ENCODE measurements around the gene SEMA3B.

SEMA3B gene

GRCh38 chr3:50294089-50294488 is 25.1 kb downstream of the SEMA3B start:
- no peak for DNase-seq
- Histone ChIP-seq H3K27me3 (replicated peaks) (no peaks in the 10 kb centered on the region), H3K36me3 (replicated peaks) (peaks cover 11% of the 10 kb centered on the region), H3K27ac (no peak overlapping the region), H3K4me3 (ENCODE audit: low read depth, low read length) (no peak overlapping the region)
- no peak for TF ChIP-seq CTCF (IDR thresholded peaks at IDR 0.05; ENCODE audit: low read depth, low read length, missing control alignments)
- in situ Hi-C loops (cut with HindIII; ENCODE audit: low pct_ligation_motif_present, low sequenced_read_pairs): no loop called here

DNA sequence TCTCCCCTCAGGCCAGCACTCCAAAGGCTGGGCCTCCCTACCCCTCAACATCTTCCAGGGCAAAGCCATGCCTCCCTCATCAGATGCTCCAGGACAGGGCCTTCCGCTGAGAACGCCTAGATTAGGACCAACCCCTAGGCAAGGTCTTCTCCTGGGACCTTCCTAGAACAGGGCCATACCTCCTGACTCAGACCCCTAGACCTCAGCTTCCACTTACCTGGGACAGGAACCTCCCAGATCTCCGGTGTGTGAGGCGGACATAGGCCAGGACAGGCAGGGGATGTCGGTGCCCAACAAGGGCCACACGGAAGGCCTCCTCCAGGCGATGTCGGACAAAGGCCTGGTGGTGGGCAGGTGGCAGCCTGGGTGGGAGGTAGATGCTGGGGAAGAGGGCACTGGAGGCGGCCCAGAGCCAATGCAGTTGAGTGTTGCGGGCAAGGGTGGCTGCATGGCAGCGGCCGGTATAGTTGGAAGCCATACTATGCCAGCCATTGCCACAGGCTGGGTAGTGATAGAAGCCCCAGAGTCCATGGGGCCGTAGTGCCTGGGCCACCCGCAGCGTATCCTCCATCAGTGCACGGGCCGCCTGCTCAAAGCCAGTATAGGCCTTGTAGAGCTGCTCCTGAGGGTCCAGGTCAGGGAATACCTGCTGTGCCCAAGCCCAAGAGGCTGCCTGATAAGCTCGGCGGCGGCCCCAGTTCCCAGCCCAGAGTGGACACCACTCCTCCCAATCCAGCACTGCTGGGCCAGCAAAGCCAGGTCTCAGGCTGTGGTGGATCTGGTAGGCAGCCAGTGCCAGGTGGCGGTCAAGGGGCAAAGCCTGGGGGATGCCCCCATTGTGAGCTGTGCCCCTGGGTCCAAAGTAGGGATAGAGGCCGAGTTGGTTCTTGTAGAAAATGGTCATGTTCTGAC is 25.8 kb downstream of the SEMA3B start:
- Histone ChIP-seq H3K27me3 (replicated peaks) (no peaks in the 10 kb centered on the region), H3K27ac (no peak overlapping the region), H3K36me3 (replicated peaks) (peaks cover 6% of the 10 kb centered on the region), H3K4me3 (ENCODE audit: low read depth, low read length) (no peak overlapping the region)
- in situ Hi-C loops (cut with HindIII; ENCODE audit: low pct_ligation_motif_present, low sequenced_read_pairs): no loop called here
- TF ChIP-seq CTCF (IDR thresholded peaks at IDR 0.05; ENCODE audit: low read depth, low read length, missing control alignments): no peak
- no peak for DNase-seq

DNA sequence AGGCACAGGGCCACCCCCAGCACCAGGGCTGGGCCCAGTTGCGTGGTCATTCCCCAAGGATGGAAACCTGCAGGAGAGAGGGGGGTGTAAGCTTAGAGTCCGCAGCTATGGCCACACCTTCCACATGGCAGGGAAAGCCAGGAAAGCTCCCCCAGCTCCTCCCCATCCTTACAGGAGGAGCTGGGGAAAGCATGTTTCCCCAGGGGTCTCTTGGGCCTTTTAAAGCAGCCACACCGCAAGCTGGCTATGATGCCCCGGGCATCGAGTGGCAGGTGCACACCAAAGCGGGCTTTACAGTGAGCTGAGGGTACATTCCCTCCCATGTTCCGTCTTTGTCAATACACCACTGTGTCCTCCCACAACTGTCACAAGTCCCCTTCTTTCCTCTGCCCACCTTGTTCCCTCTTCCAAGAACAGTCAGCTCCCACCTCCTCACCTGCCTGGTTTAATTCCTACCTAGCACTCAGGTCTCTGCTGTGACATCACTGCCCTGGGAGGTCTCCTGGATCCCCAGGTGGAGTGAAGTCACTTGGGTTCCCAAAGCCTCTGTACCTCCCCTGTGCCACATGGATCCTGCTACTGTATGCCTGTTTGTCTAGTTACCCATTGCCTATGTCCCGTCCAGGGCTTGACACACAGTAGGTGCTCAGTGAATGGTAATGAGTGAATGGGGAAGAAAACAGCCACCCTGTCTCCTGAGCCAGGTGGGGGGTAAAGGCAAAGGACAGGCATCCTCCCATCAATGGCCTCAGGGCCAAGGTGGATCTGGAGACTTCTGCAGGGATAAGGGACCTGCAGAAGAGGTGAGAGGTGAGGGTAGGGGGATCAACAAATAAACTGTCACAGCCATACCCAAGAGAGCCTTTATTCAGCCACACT is 26.8 kb downstream of the SEMA3B start:
- Histone ChIP-seq H3K4me3 (ENCODE audit: low read depth, low read length) (no peak overlapping the region), H3K27ac (no peak overlapping the region), H3K36me3 (replicated peaks) (no peaks in the 10 kb centered on the region), H3K27me3 (replicated peaks) (no peaks in the 10 kb centered on the region)
- DNase-seq: no peak
- no peak for TF ChIP-seq CTCF (IDR thresholded peaks at IDR 0.05; ENCODE audit: low read depth, low read length, missing control alignments)
- in situ Hi-C loops (cut with HindIII; ENCODE audit: low pct_ligation_motif_present, low sequenced_read_pairs): no loop called here

DNA sequence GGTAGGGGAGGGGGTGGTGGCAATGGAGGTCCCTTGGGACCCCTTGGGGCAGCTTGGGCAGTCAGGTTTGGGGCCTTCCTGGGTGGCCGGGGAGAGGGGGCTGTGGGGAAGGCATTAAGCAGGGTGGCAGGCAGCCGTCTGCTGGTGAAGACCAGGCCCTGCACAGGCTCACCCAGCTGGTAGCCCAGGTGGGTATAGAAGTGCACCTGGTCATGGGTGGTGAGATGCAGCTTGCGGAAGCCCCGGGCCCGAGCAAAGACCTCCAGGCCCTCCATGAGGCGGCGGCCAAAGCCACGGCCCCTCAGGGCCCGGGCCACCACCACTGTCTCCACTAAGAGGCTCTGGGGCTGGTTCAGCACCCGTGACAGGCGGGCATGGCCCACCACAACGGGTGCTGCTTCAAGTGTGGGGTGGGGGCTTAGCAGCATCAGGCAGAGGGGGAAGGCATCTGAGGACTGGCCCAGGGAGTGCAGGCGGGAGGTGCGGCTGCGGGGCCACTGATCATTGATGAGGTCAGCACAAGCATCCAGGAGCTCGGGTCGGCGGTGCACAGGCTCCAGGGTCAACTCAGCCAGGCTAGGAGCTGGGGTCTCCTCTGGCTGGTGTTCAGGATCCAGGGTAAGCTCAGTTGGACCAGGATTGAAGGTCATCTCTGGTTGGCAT is 27.9 kb downstream of the SEMA3B start:
- in situ Hi-C loops (cut with HindIII; ENCODE audit: low pct_ligation_motif_present, low sequenced_read_pairs): no loop called here

GRCh38 chr3:50297384-50297775 is 28.4 kb downstream of the SEMA3B start:
- no peak overlapping the region for H3K4me3 ChIP-seq (ENCODE audit: low read depth, low read length)
- no peak for DNase-seq
- in situ Hi-C loops (cut with HindIII; ENCODE audit: low pct_ligation_motif_present, low sequenced_read_pairs): no loop called here
- no peak for TF ChIP-seq CTCF (IDR thresholded peaks at IDR 0.05; ENCODE audit: low read depth, low read length, missing control alignments)
- H3K36me3 ChIP-seq (replicated peaks): no peaks in the 10 kb centered on the region
- no peak overlapping the region for H3K27ac ChIP-seq
- H3K27me3 ChIP-seq (replicated peaks): no peaks in the 10 kb centered on the region

More for the DNA sequence above, 27.9 kb downstream of the SEMA3B start:
- Histone ChIP-seq H3K27me3 (replicated peaks) (no peaks in the 10 kb centered on the region), H3K4me3 (ENCODE audit: low read depth, low read length) (no peak overlapping the region), H3K27ac (no peak overlapping the region), H3K36me3 (replicated peaks) (no peaks in the 10 kb centered on the region)
- no peak for TF ChIP-seq CTCF (IDR thresholded peaks at IDR 0.05; ENCODE audit: low read depth, low read length, missing control alignments)
- no peak for DNase-seq

Measured in brain microvascular endothelial cell (primary cell).